CD8-positive, alpha-beta memory T cell (primary cell): ENCODE results near the gene CDKN2AIP. TPM values are rescaled to one million over a fixed set of nuclear protein-coding genes. Genes with fewer than 3 reads are reported as not detected.
A peak's percentile ranks its signal among the peaks of the same experiment; 100 is the strongest.
"Not testable (repeated sequence)": the region's sequence is repeated elsewhere in the genome, so short reads cannot be mapped to it uniquely, and the experiment has no call there.

Experiments
- CTCF ChIA-PET: fragments of 350-600 bp; sonication (Branson Sonifier 250); formaldehyde crosslinking; loops from one replicate; lab custom pipeline; 2021; ENCODE audit warnings: antibody characterized with exemption; lab: Charles Lee
- POLR2A ChIA-PET: fragments of 350-600 bp; sonication (Branson Sonifier 250); formaldehyde crosslinking; loops from one replicate; lab custom pipeline; 2021; ENCODE audit warnings: antibody characterized with exemption; lab: Charles Lee
- DNase-seq, 5 donors: peaks; one replicate each; pipeline versions ENCODE4 v3.0.0 to v3.0.0-alpha.2; 2020 to 2022; ENCODE audit warnings: mixed read lengths in 1 of 5
- H3K27ac ChIP-seq: one replicate; pipeline ENCODE4 v1.7.0; 2013; ENCODE audit warnings: low read depth, mild to moderate bottlenecking, low read length, moderate library complexity
- H3K27me3 ChIP-seq: 2 replicates; pipeline ENCODE4 v1.7.0; 2013; ENCODE audit warnings: low read length, mild to moderate bottlenecking; ENCODE audit not compliant: insufficient read depth, poor library complexity, severe bottlenecking
- H3K36me3 ChIP-seq: 2 replicates; pipeline ENCODE4 v1.7.0; 2013; ENCODE audit warnings: mild to moderate bottlenecking, low read length, moderate library complexity; ENCODE audit not compliant: insufficient read depth
- H3K4me1 ChIP-seq: 2 replicates; pipeline ENCODE4 v1.7.0; 2013; ENCODE audit warnings: mild to moderate bottlenecking, low read length, moderate library complexity; ENCODE audit not compliant: insufficient read depth
- H3K4me3 ChIP-seq: 2 replicates; pipeline ENCODE4 v1.7.0; 2013; ENCODE audit warnings: mild to moderate bottlenecking, low read length
- H3K9me3 ChIP-seq: 2 replicates; pipeline ENCODE4 v1.7.0; 2013; ENCODE audit warnings: mild to moderate bottlenecking, low read length
- H3K27ac Mint-ChIP-seq, 8 donors: one replicate each; pipeline ENCODE4 v1.8.0; 2020 to 2021; ENCODE audit warnings: mixed read lengths in 8 of 8, mild to moderate bottlenecking in 6 of 8, inconsistent platforms in 3 of 8, moderate library complexity in 3 of 8
- H3K27me3 Mint-ChIP-seq, 2 donors: one replicate each; pipeline ENCODE4 v1.8.0; 2020 to 2021; ENCODE audit warnings: mixed read lengths in 2 of 2, mild to moderate bottlenecking in 1 of 2, moderate library complexity in 1 of 2
- H3K36me3 Mint-ChIP-seq, 3 donors: one replicate each; pipeline ENCODE4 v1.8.0; 2020 to 2021; ENCODE audit warnings: mixed read lengths in 3 of 3, inconsistent platforms in 1 of 3, mild to moderate bottlenecking in 1 of 3
- H3K4me1 Mint-ChIP-seq, 3 donors: one replicate each; pipeline ENCODE4 v1.8.0; 2020 to 2021; ENCODE audit warnings: mixed read lengths in 3 of 3, inconsistent platforms in 1 of 3, mild to moderate bottlenecking in 1 of 3
- H3K4me3 Mint-ChIP-seq, 7 donors: one replicate each; pipeline ENCODE4 v1.8.0; 2020 to 2021; ENCODE audit warnings: mixed read lengths in 7 of 7, mild to moderate bottlenecking in 6 of 7, moderate library complexity in 4 of 7, inconsistent platforms in 2 of 7
- H3K9me3 Mint-ChIP-seq, 5 donors: one replicate each; pipeline ENCODE4 v1.8.0; 2020 to 2022; ENCODE audit warnings: mixed read lengths in 5 of 5, mild to moderate bottlenecking in 3 of 5, moderate library complexity in 2 of 5, inconsistent platforms in 1 of 5
- polyA plus RNA-seq: library from polyadenylated mRNA; unstranded; fragments of 300-500 nt; fragmentation: Illumina TruSeq; gene quantifications from one replicate; pipeline ENCODE4 v1.2.3, GENCODE V29; 2021
- total RNA-seq, 2 experiments: library from RNA; stranded (reverse); gene quantifications; one replicate each; pipeline ENCODE4 v1.2.3, GENCODE V29; 2021

The CDKN2AIP gene
- total and polyA plus RNA-seq, 3 experiments from 2014 or later: 29.4 to 35.3 (median 30.1) TPM

DNA sequence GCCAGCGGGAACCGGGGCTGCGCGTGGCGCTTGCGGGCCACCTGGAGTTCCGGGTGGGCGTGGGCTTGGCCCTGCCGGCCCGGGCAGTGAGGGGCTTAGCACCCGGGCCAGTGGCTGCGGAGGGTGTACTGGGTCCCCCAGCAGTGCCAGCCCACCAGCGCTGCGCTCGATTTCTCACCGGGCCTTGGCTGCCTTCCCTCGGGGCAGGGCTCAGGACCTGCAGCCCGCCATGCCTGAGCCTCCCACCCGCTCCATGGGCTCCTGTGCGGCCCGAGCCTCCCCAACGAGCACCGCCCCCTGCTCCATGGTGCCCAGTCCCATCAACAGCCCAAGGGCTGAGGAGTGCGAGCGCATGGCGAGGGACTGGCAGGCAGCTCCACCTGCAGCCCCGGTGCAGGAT lies 11.3 kb upstream of the CDKN2AIP start:
- H3K9me3 Mint-ChIP-seq, H3K27ac Mint-ChIP-seq, H3K4me3 Mint-ChIP-seq, H3K4me3 ChIP-seq, H3K36me3 ChIP-seq, POLR2A ChIA-PET, H3K27me3 ChIP-seq, H3K27me3 Mint-ChIP-seq, H3K27ac ChIP-seq, CTCF ChIA-PET, H3K36me3 Mint-ChIP-seq, DNase-seq, H3K9me3 ChIP-seq: not testable (repeated sequence)
- H3K4me1 ChIP-seq: peaks cover 27% of the 10 kb centered on the region
- peaks cover 14 to 24% (median 23%) of the 10 kb centered on the region in 3 donors for H3K4me1 Mint-ChIP-seq

DNA sequence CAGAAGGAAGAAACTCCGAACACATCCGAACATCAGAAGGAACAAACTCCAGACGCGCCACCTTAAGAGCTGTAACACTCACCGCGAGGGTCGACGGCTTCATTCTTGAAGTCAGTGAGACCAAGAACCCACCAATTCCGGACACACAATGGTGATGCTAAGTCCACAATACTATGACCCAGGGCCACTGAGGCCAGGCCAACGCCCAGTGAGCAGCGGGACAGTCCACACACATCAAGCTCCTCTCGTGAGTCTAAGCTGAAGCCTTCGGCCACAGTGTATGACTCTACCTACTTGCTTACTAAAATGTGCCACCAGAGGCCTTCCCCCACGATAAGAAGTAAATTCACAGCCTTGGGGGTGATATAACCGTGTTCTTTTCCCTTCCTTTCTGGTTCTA lies 10.2 kb upstream of the CDKN2AIP start:
- Histone ChIP-seq H3K4me3 (no peak overlapping the region), H3K4me1 (peaks cover 27% of the 10 kb centered on the region), H3K27me3 (no peaks in the 10 kb centered on the region), H3K36me3 (no peaks in the 10 kb centered on the region), H3K9me3 (no peaks in the 10 kb centered on the region), H3K27ac (no peak overlapping the region)
- Mint-ChIP-seq H3K27ac (no peak overlapping the region), H3K9me3 (no peaks in the 10 kb centered on the region), H3K4me3 (no peak overlapping the region), H3K27me3 (no peaks in the 10 kb centered on the region), H3K36me3 (no peaks in the 10 kb centered on the region), H3K4me1 (peaks cover 13 to 24% (median 23%) of the 10 kb centered on the region in 3 donors)
- POLR2A ChIA-PET: no interaction called here
- CTCF ChIA-PET: no interaction called here
- no peak for DNase-seq

- CTCF ChIA-PET: no interaction called here
- H3K27me3 Mint-ChIP-seq: no peaks in the 10 kb centered on the region
- DNase-seq: no peak
- H3K4me1 Mint-ChIP-seq: peaks cover 13 to 21% (median 20%) of the 10 kb centered on the region in 3 donors
- peaks cover 27% of the 10 kb centered on the region for H3K4me1 ChIP-seq
- no peak overlapping the region for H3K4me3 ChIP-seq
- no peaks in the 10 kb centered on the region for H3K36me3 Mint-ChIP-seq
- H3K4me3 Mint-ChIP-seq: no peak overlapping the region
- H3K27ac ChIP-seq: no peak overlapping the region
- H3K9me3 Mint-ChIP-seq: no peaks in the 10 kb centered on the region
- H3K27ac Mint-ChIP-seq: no peak overlapping the region
- H3K9me3 ChIP-seq: no peaks in the 10 kb centered on the region
- H3K27me3 ChIP-seq: no peaks in the 10 kb centered on the region
- H3K36me3 ChIP-seq: no peaks in the 10 kb centered on the region
- POLR2A ChIA-PET: no interaction called here
Observed at GRCh38 chr4:183434666-183435190, 9.7 kb upstream of the CDKN2AIP start.

- H3K4me3 Mint-ChIP-seq: no peak overlapping the region
- Histone ChIP-seq H3K4me3 (no peak overlapping the region), H3K36me3 (no peaks in the 10 kb centered on the region), H3K27ac (no peak overlapping the region), H3K9me3 (no peaks in the 10 kb centered on the region), H3K27me3 (no peaks in the 10 kb centered on the region), H3K4me1 (peaks cover 20% of the 10 kb centered on the region)
- ChIA-PET POLR2A (no interaction called here), CTCF (no interaction called here)
- no peak overlapping the region for H3K27ac Mint-ChIP-seq
- no peaks in the 10 kb centered on the region for H3K27me3 Mint-ChIP-seq
- H3K4me1 Mint-ChIP-seq: peaks cover 6 to 13% (median 13%) of the 10 kb centered on the region in 3 donors
- H3K9me3 Mint-ChIP-seq: no peaks in the 10 kb centered on the region
- H3K36me3 Mint-ChIP-seq: no peaks in the 10 kb centered on the region
- DNase-seq: no peak
Observed at GRCh38 chr4:183435803-183436202, 8.6 kb upstream of the CDKN2AIP start.

- Mint-ChIP-seq H3K27me3 (no peaks in the 10 kb centered on the region), H3K4me3 (no peak overlapping the region), H3K36me3 (no peaks in the 10 kb centered on the region), H3K4me1 (peaks cover under 1 to 7% (median 6%) of the 10 kb centered on the region in 3 donors), H3K9me3 (no peaks in the 10 kb centered on the region), H3K27ac (no peak overlapping the region)
- H3K27ac ChIP-seq: no peak overlapping the region
- ChIA-PET CTCF (no interaction called here), POLR2A (no interaction called here)
- no peaks in the 10 kb centered on the region for H3K27me3 ChIP-seq
- peaks cover 13% of the 10 kb centered on the region for H3K4me1 ChIP-seq
- H3K9me3 ChIP-seq: no peaks in the 10 kb centered on the region
- H3K36me3 ChIP-seq: no peaks in the 10 kb centered on the region
- no peak overlapping the region for H3K4me3 ChIP-seq
- no peak for DNase-seq
Observed at GRCh38 chr4:183436417-183436816, 8.0 kb upstream of the CDKN2AIP start.

DNA sequence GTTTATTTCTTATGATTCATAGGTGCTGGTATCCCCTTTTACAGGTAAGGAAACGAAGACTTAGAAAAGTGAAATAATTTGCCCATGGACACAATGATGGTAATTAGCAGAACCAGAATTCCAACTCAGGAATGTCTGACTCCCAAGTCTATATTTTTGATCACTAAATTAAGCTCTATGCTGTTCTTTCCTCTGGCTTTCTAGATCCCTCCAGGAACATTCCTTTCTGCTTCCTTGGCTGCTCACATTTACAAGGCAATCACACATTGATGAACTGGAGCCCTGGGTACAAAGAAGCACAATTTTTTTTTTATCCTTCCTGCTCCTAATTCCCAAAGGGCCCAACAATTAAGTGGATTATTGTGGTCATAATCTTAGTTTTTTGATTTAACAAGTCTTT lies 7.0 kb upstream of the CDKN2AIP start:
- Histone ChIP-seq H3K36me3 (no peaks in the 10 kb centered on the region), H3K4me3 (no peak overlapping the region), H3K9me3 (no peaks in the 10 kb centered on the region), H3K27ac (no peak overlapping the region), H3K4me1 (peaks cover 3% of the 10 kb centered on the region), H3K27me3 (no peaks in the 10 kb centered on the region)
- no peaks in the 10 kb centered on the region for H3K36me3 Mint-ChIP-seq
- H3K9me3 Mint-ChIP-seq: no peaks in the 10 kb centered on the region
- no peak for DNase-seq
- ChIA-PET POLR2A (no interaction called here), CTCF (no interaction called here)
- H3K27ac Mint-ChIP-seq: no peak overlapping the region
- no peak overlapping the region for H3K4me3 Mint-ChIP-seq
- peaks cover 0 to 4% (median 0%) of the 10 kb centered on the region in 3 donors for H3K4me1 Mint-ChIP-seq
- no peaks in the 10 kb centered on the region for H3K27me3 Mint-ChIP-seq

GRCh38 chr4:183438458-183439113 lies 5.8 kb upstream of the CDKN2AIP start:
- ChIA-PET POLR2A (no interaction called here), CTCF (no interaction called here)
- Histone ChIP-seq H3K36me3 (no peaks in the 10 kb centered on the region), H3K4me3 (no peak overlapping the region), H3K4me1 (peaks cover 5% of the 10 kb centered on the region), H3K9me3 (no peaks in the 10 kb centered on the region), H3K27me3 (no peaks in the 10 kb centered on the region), H3K27ac (no peak overlapping the region)
- Mint-ChIP-seq H3K36me3 (peaks cover 0 to under 1% (median 0%) of the 10 kb centered on the region in 3 donors), H3K27me3 (no peaks in the 10 kb centered on the region), H3K4me3 (no peak overlapping the region), H3K27ac (no peak overlapping the region), H3K9me3 (no peaks in the 10 kb centered on the region), H3K4me1 (peaks cover 3 to 11% (median 8%) of the 10 kb centered on the region in 3 donors)
- DNase-seq: no peak

- Mint-ChIP-seq H3K27me3 (no peaks in the 10 kb centered on the region), H3K36me3 (peaks cover 0 to 22% (median 0%) of the 10 kb centered on the region in 3 donors), H3K27ac (peak overlapping the region in 1 of 8 donors; percentile 41), H3K4me3 (peak overlapping the region in 1 of 7 donors; percentile 12), H3K4me1 (peaks cover 16 to 28% (median 22%) of the 10 kb centered on the region in 3 donors), H3K9me3 (no peaks in the 10 kb centered on the region)
- ChIA-PET POLR2A (no interaction called here), CTCF (interaction anchor here (1.1 to 1.8 kb wide), 2 partner anchors 34 to 159 kb away, joined by 4 to 7 read pairs; no protein-coding TSS in a partner anchor)
- Histone ChIP-seq H3K27me3 (no peaks in the 10 kb centered on the region), H3K9me3 (no peaks in the 10 kb centered on the region), H3K4me3 (no peak overlapping the region), H3K36me3 (peaks cover 5% of the 10 kb centered on the region), H3K27ac (no peak overlapping the region), H3K4me1 (peaks cover 19% of the 10 kb centered on the region)
- DNase-seq: no peak
Observed at GRCh38 chr4:183441276-183441675, 3.2 kb upstream of the CDKN2AIP start.
